Calu3 (cell line): ENCODE data around the gene FERMT3. TPM values are rescaled to one million over a fixed set of nuclear protein-coding genes. Genes with fewer than 3 reads are reported as not detected.

Source experiments
- BruUV-seq: library from RNA; stranded (reverse); fragments of 400-500 nt; replicated peaks from 2 replicates; lab custom pipeline; 2021; lab: Mats Ljungman, UMichigan
- CTCF ChIA-PET: fragments of 300-600 bp; sonication (Branson Sonifier 250); formaldehyde crosslinking; loops from one replicate; lab custom pipeline; 2022; ENCODE audit warnings: antibody characterized with exemption; lab: Charles Lee
- DNase-seq: peaks from one replicate; pipeline ENCODE4 v3.0.0; 2022
- H3K27ac Mint-ChIP-seq: one replicate; pipeline ENCODE4 v1.8.0; 2022; ENCODE audit warnings: mixed read lengths; ENCODE audit not compliant: unreplicated experiment
- H3K27me3 Mint-ChIP-seq: one replicate; pipeline ENCODE4 v1.8.0; 2022; ENCODE audit warnings: mixed read lengths; ENCODE audit not compliant: unreplicated experiment
- H3K36me3 Mint-ChIP-seq: one replicate; pipeline ENCODE4 v1.8.0; 2022; ENCODE audit warnings: mild to moderate bottlenecking, moderate library complexity, mixed read lengths; ENCODE audit not compliant: insufficient read depth, unreplicated experiment
- H3K4me1 Mint-ChIP-seq: one replicate; pipeline ENCODE4 v1.8.0; 2022; ENCODE audit warnings: mild to moderate bottlenecking, low read depth, mixed read lengths; ENCODE audit not compliant: unreplicated experiment
- H3K4me3 Mint-ChIP-seq: one replicate; pipeline ENCODE4 v1.8.0; 2022; ENCODE audit warnings: mild to moderate bottlenecking, low read depth, moderate library complexity, mixed read lengths; ENCODE audit not compliant: unreplicated experiment
- H3K9me3 Mint-ChIP-seq: one replicate; pipeline ENCODE4 v1.8.0; 2022; ENCODE audit warnings: low read depth, mixed read lengths; ENCODE audit not compliant: unreplicated experiment
- intact Hi-C: fragments of 100-400 bp; cut with micrococcal nuclease; formaldehyde crosslinking; loops from one replicate; pipeline ENCODE4 v1.10.0; 2022; ENCODE audit not compliant: unreplicated experiment
- total RNA-seq: library from RNA; stranded (reverse); gene quantifications from 2 replicates; pipeline ENCODE4 v1.2.3, GENCODE V29; 2022
- TF ChIP-seq, protein P1 (sequence below): fragments of 200-600 bp; IDR thresholded peaks from one replicate; pipeline ENCODE4 v1.8.0; 2022; ENCODE audit warnings: antibody characterized with exemption; ENCODE audit not compliant: unreplicated experiment

The FERMT3 gene
- total RNA-seq, 1 experiment from 2014 or later, result 16.6 TPM

DNA sequence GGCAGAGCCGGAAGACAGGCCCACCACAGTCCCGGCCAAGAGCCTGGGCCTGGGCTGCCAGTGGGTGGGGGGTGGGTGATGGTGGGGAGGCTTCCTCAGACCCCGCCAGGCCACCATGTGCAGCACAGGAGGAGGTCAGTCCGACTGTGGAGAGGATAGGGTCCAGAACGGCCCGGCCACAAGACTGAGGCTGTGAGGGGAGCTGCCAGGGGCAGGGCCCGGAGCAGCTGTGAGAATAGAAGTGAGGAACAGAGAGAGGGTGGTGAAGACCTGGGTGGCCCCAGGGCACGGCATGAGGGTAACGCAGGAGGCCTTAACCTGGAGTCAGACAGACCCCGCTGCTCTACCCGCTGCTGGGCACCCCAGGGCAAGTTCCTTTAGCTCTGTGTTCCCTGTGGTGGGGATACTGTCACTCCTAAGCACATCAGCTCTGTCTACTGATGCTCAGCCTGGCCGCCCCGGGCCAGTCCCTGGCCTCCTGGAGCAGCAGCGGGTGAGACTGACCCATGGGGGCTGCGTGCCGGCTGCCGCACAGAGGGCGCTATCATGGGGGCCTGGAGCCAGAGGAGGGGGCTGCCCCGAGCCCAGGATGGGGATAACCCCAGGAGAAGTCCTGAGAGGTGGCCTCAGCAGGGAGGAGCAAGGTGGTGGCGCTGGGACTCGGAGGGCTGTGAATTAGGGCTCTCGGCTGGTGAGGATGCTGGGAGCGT is 1.7 kb downstream of the FERMT3 start:
- no TSS peak for BruUV-seq
- Mint-ChIP-seq H3K9me3 (no peaks in the 10 kb centered on the region), H3K4me1 (peaks cover 6% of the 10 kb centered on the region), H3K4me3 (no peak overlapping the region), H3K27ac (peak overlapping the region; percentile 50), H3K36me3 (peaks cover 64% of the 10 kb centered on the region), H3K27me3 (no peaks in the 10 kb centered on the region)
- intact Hi-C loops, result no loop called here
- DNase-seq, result no peak
- TF ChIP-seq, protein P1, sequence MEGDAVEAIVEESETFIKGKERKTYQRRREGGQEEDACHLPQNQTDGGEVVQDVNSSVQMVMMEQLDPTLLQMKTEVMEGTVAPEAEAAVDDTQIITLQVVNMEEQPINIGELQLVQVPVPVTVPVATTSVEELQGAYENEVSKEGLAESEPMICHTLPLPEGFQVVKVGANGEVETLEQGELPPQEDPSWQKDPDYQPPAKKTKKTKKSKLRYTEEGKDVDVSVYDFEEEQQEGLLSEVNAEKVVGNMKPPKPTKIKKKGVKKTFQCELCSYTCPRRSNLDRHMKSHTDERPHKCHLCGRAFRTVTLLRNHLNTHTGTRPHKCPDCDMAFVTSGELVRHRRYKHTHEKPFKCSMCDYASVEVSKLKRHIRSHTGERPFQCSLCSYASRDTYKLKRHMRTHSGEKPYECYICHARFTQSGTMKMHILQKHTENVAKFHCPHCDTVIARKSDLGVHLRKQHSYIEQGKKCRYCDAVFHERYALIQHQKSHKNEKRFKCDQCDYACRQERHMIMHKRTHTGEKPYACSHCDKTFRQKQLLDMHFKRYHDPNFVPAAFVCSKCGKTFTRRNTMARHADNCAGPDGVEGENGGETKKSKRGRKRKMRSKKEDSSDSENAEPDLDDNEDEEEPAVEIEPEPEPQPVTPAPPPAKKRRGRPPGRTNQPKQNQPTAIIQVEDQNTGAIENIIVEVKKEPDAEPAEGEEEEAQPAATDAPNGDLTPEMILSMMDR, result no peak
- CTCF ChIA-PET, result interaction anchor here (0.6 kb wide), 1 partner anchor 39 kb away, joined by 6 read pairs; no protein-coding TSS in a partner anchor

DNA sequence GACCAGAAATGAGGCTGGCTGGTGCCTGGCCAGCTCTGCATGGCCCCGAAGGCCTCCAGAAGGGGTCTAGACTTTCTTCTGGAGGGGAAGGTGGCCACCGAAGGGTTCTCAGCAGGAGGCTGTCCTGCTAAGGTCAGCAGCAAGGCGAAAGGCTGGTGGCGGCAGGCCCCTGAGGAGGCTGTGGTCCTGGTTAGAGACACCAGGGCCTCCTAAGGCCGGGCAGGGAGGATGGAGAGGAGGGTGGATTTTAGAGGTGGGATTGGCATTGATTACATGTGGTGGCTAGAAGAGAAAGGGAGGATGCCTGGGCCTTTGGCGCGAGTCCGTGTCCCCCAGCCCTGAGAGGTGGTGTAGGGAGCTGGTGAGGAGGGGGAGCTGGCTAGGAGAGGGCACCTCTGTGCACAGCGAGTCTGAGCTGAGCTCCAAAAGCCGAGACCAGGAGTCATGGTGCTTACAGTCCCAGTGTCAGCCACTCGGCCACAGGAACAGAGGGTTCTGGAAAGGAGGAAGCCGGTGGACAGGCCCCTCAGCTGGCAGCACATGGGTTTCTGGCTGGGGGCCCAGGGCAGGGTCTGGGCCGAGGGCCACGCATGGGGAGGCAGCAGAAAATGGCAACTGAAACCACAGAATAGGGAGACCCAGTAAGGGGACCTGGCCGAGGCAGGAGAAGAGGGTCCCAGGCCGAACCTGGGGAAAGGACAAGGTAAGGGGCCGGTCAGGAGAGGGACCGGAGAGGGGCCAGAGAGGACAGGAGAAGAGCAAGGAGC is 2.5 kb downstream of the FERMT3 start:
- Mint-ChIP-seq H3K27ac (peak overlapping the region; percentile 50), H3K9me3 (no peaks in the 10 kb centered on the region), H3K4me1 (no peaks in the 10 kb centered on the region), H3K4me3 (no peak overlapping the region), H3K27me3 (no peaks in the 10 kb centered on the region), H3K36me3 (peaks cover 62% of the 10 kb centered on the region)
- TF ChIP-seq, protein P1, result no peak
- intact Hi-C loops, result no loop called here
- CTCF ChIA-PET, result no interaction called here
- no TSS peak for BruUV-seq
- DNase-seq, result no peak

DNA sequence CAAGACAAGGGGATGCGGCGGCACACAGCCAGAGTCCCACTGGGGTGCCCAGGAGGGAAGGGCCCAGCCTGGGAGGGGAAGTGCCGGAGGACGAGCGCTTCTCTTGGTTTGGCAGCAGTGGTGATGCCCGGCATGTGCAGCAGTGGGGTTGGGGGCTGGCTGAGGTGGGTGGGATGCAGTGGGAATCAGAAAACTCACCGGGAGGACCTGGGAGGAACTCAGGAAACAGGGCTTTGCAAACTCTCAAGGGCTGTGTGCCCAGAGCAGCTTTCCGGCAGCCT is 3.0 kb downstream of the FERMT3 start:
- CTCF ChIA-PET, result no interaction called here
- Mint-ChIP-seq H3K27ac (no peak overlapping the region), H3K36me3 (peaks cover 62% of the 10 kb centered on the region), H3K9me3 (no peaks in the 10 kb centered on the region), H3K4me3 (no peak overlapping the region), H3K4me1 (no peaks in the 10 kb centered on the region), H3K27me3 (no peaks in the 10 kb centered on the region)
- TF ChIP-seq, protein P1, result no peak
- intact Hi-C loops, result no loop called here
- no TSS peak for BruUV-seq
- DNase-seq, result no peak

DNA sequence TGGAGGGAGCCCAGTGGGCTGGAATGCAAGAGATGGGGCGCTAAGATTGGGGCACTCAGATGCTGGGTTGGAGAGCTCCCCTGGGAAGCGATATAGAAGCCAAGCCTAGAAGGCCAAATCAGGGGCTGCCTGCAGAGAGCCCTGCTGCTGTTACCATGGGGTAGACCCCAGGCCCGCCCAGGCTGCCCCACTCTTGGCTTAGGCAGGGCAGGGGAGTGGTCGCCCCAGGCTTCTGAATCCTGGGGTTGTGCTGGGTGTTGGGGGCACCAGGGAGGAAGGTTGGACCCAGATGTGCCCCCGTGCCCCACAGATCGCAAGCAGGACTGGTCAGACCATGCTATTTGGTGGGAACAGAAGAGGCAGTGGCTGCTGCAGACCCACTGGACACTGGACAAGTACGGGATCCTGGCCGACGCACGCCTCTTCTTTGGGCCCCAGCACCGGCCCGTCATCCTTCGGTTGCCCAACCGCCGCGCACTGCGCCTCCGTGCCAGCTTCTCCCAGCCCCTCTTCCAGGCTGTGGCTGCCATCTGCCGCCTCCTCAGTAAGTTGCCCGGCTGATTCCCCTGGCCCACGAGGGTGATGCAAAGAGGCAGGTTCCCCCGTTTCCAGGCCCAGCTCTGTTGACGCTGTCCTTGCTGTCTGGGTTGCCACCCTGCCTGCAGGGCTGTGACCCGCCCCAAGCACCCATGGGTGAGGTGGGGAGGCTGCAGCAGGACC is 3.9 kb downstream of the FERMT3 start:
- H3K27me3 Mint-ChIP-seq, result no peaks in the 10 kb centered on the region
- intact Hi-C loops, result no loop called here
- DNase-seq, result no peak
- no peaks in the 10 kb centered on the region for H3K9me3 Mint-ChIP-seq
- H3K4me3 Mint-ChIP-seq, result no peak overlapping the region
- TF ChIP-seq, protein P1, result no peak
- H3K4me1 Mint-ChIP-seq, result no peaks in the 10 kb centered on the region
- CTCF ChIA-PET, result interaction anchor here (0.7 kb wide), 1 partner anchor 122 kb away, joined by 5 read pairs; no protein-coding TSS in a partner anchor
- H3K36me3 Mint-ChIP-seq, result peaks cover 60% of the 10 kb centered on the region
- BruUV-seq, result no TSS peak
- no peak overlapping the region for H3K27ac Mint-ChIP-seq
